Ovary (tissue), 3 donors: ENCODE measurements around the gene FRMD3.

Source experiments
- POLR2A ChIP-seq: fragments of 450-650 bp; IDR thresholded peaks from one replicate; pipeline ENCODE4 v1.6.1; 2017; ENCODE audit warnings: antibody characterized with exemption, mild to moderate bottlenecking, moderate library complexity
- TF ChIP-seq, protein P1 (sequence below), 3 donors: fragments of 450-650 bp in 2 of 3; fragments of 200-600 bp in 1 of 3; IDR thresholded peaks; one replicate each; pipeline versions ENCODE4 v1.5.1 to v1.8.0; 2016 to 2022; ENCODE audit warnings: antibody characterized with exemption in 3 of 3, mild to moderate bottlenecking in 1 of 3
- donor health status: DM: no; HTN: no; CAD: no.

DNA sequence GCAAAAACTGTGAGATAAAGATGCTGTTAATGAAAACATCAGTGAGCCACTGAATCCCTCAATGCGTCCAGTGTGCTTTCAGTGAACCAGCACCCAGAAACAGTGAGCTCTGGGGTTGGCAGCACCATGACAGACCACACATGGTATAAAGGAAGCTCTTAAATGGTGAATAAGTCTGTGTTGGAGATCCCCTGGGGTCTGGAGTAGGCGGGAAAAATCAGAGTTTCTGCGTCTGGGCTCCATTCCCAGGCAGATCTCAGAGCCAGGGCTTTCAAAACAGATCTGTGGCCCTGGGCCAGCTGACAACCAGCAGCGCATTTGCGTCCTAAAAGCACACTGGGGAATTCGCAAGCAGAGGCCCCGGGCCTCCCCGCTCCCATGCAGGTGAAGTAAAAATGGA lies 233.5 kb downstream of the FRMD3 start:
- TF ChIP-seq, protein P1, sequence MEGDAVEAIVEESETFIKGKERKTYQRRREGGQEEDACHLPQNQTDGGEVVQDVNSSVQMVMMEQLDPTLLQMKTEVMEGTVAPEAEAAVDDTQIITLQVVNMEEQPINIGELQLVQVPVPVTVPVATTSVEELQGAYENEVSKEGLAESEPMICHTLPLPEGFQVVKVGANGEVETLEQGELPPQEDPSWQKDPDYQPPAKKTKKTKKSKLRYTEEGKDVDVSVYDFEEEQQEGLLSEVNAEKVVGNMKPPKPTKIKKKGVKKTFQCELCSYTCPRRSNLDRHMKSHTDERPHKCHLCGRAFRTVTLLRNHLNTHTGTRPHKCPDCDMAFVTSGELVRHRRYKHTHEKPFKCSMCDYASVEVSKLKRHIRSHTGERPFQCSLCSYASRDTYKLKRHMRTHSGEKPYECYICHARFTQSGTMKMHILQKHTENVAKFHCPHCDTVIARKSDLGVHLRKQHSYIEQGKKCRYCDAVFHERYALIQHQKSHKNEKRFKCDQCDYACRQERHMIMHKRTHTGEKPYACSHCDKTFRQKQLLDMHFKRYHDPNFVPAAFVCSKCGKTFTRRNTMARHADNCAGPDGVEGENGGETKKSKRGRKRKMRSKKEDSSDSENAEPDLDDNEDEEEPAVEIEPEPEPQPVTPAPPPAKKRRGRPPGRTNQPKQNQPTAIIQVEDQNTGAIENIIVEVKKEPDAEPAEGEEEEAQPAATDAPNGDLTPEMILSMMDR (IDR thresholded peaks at IDR 0.05): no peak
- TF ChIP-seq POLR2A: no peak
